Activated CD4-positive, alpha-beta T cell treated with anti-CD3 and anti-CD28 coated beads, Interleukin-2, Interleukin-4, amounts not matched to agents 100 ng/mL and 50 ng/mL, durations not matched to agents 16 hours and 8 hours (primary cell): ENCODE measurements around the gene HCN2.

Experiments
- DNase-seq: peaks from one replicate; pipeline ENCODE4 v3.0.0-alpha.2; 2020; ENCODE audit warnings: low spot score

HCN2 gene

DNA sequence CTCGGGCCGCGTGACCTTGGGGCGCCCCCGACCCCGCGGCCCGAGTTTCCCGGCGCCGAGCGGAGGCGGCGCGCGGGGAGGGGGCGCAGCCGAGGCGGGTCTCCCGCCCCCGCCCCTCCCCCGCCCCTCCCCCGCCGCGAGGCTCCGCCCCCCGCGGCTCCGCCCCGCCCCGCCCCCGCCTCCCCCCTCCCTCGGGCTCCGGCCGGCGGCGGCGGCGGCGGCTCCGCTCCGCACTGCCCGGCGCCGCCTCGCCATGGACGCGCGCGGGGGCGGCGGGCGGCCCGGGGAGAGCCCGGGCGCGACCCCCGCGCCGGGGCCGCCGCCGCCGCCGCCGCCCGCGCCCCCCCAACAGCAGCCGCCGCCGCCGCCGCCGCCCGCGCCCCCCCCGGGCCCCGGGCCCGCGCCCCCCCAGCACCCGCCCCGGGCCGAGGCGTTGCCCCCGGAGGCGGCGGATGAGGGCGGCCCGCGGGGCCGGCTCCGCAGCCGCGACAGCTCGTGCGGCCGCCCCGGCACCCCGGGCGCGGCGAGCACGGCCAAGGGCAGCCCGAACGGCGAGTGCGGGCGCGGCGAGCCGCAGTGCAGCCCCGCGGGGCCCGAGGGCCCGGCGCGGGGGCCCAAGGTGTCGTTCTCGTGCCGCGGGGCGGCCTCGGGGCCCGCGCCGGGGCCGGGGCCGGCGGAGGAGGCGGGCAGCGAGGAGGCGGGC, at the start of gene HCN2:
TSS of gene HCN2 (plus strand) at position 189 of the 703 bp plus-strand sequence. CDS start at position 254, 65 bp downstream.
- DNase-seq = no peak

DNA sequence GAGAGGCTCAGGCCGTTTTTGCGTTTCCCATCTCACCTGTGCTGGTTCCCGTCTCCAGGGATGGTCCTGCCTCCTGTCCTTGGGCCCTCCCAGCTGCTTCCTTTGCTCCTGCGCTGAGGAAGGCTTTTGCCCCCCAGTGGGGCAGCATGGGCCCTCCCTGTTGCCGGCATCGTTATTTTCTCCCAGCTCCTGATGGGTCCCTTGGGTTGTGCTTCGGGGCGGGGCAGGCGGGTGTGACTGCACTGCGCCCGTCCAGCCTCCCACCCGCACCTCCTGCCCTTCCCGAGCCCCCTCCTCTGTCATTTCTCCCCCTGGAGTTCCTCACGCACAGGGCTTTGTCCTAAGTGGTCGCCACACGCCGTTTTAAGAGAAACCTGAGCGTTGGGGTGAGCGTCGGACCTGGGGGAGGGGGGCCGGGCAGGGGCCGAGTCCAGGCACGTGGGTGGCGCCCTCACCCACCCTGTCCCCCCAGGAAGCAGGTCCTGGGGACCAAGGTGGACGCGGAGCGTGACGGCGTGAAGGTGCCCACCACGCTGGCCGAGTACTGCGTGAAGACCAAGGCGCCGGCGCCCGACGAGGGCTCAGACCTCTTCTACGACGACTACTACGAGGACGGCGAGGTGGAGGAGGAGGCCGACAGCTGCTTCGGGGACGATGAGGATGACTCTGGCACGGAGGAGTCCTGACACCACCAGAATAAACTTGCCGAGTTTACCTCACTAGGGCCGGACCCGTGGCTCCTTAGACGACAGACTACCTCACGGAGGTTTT, 48.6 kb upstream of the HCN2 start:
- no peak for DNase-seq

DNA sequence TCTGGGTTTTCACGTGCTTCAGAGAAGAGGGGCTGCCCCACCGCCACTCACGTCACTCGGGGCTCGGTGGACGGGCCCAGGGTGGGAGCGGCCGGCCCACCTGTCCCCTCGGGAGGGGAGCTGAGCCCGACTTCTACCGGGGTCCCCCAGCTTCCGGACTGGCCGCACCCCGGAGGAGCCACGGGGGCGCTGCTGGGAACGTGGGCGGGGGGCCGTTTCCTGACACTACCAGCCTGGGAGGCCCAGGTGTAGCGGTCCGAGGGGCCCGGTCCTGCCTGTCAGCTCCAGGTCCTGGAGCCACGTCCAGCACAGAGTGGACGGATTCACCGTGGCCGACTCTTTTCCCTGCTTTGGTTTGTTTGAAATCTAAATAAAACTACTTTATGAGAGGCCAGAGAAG, 48.0 kb upstream of the HCN2 start:
- no peak for DNase-seq

DNA sequence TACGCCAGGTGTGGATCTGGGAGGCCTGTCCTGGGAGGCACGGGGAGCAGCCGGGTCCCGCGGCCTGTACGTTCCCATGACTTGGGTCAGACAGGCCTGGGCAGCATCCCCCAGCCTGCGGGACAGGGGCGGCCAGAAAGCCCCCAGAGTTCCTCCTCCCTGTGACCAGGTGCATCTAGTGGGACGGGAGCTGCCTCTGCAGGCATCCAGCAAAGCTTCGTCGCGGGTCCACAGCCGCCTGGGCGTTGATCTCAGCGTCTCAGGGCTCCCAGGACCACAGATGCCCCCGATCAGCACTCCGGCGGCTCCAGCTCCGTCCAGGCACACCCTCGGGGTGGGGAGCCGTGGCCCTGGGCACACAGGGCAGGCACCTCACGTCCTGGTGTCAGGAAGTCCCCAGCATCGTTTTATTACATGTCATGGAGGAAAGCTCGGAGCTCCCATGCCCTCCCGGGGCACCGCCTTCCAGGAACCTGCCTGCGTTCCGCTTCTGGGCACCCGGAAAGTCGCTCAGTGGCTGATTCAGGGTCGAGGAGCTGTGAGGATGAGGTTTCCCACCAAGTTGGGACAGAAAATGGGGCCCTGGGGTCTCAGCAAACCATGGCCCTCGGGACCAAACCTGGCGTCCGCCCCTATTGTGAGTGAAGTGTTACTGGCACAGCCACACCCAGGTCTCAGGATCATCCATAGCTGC, 47.4 kb upstream of the HCN2 start:
- DNase-seq = no peak

DNA sequence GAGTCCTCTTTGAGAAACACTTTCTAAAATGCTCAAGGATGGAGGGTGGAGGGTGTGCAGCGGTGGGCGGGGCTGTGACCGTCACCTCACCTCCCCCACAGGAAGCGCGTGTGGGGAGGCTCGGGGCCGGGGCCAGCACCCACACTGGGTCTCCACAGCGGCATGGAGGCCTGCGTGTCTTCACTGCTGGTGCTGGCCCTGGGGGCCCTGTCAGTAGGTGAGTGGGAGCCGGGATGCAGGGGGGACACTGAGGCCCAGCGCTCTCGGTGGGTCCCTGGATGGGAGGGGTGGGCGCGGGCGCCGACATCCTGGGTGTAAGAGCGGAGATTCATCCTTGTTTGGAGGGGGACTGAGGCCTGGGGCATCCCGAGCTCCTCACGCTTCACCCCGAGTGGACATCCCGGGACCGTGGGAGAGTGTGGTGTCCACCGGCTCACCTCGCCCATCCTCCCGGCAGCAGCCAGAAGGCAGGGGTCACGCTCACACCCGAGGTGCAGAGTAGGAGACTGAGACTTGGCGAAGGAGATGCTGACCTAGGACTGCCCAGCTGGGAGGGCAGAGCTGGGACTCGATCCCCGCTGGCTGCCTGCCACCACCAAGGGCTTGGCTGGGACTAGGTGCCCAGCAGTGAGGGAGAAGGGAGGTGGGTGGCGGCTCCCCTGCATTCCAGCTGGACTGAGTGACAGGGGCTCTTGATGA, 45.6 kb upstream of the HCN2 start, which contains the start of gene GZMM:
TSS of gene GZMM (plus strand) at position 144 of the 699 bp plus-strand sequence. CDS start at position 163, 19 bp downstream.
- DNase-seq = peak; percentile 57

DNA sequence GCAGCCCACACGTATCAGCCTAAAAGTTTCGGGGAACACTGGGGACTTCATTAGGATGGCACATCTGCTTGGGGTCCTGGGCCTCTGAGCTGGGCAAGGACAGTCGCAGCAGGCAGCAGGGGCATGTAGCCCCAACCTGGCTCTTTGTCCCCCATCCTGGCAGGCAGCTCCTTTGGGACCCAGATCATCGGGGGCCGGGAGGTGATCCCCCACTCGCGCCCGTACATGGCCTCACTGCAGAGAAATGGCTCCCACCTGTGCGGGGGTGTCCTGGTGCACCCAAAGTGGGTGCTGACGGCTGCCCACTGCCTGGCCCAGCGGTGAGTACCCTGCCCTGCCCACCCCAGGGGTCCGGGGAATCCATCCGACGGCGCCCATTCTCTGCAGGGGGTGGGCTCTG, 42.6 kb upstream of the HCN2 start:
- no peak for DNase-seq

DNA sequence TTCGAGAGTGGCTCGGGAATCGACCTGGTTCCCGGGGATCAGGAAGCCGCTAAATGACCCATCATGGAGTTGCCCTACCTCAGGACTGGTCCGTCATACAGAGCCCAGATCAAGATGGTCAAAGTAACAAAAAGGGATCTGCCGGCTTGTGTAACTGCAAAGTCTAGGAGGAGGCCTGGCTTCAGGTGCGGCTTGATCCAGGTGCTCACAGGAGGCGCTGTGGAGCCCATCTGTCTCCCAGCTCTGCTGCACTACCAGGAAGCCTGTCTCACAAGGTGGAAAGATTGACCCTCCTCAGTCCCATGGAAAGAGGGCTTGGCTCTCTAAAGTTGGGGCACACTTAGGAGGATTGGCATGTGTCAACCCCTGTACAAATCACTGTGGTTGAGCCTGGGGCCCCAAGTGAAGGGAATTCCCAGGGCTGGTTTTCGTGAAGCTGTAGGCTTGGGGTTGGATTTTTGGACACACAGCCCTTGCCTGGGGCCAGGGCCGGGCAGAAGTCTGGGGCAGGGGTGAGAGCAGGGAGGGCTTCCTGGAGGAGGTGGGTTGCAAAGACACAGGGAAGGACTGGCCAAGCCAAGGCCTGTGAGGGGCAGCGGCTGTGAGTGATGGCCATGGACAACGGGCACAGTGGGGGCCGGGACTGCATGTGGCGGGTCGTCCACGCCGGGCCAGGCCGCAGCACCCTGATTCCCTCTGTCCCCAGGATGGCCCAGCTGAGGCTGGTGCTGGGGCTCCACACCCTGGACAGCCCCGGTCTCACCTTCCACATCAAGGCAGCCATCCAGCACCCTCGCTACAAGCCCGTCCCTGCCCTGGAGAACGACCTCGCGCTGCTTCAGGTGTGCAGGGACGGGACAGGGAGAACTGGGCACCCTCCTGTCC, 41.6 kb upstream of the HCN2 start:
- no peak for DNase-seq

DNA sequence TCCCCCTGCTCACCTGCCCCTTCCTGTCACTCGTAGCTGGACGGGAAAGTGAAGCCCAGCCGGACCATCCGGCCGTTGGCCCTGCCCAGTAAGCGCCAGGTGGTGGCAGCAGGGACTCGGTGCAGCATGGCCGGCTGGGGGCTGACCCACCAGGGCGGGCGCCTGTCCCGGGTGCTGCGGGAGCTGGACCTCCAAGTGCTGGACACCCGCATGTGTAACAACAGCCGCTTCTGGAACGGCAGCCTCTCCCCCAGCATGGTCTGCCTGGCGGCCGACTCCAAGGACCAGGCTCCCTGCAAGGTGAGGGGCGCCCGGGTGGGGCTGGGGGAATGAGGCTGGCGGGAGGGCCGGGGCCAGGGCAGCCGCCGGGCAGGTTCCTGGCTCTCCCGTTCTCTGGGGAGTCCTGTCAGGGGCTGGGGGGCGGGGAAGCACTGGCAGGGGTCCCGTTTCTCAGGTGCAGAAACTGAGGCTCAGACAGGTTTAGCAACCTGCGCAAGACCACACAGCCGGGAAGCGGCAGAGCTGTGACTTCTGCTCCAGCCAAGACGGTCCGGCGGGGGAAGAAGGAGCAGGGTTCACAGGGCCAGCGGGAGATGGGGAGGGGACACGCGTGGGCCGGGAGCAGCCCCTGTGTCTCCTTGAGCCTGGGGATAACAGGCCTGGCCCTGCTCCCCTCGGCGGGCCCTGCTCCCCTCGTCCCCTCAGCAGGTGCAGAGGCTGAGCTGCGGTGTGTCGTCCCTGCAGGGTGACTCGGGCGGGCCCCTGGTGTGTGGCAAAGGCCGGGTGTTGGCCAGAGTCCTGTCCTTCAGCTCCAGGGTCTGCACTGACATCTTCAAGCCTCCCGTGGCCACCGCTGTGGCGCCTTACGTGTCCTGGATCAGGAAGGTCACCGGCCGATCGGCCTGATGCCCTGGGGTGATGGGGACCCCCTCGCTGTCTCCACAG, 40.5 kb upstream of the HCN2 start:
- DNase-seq = no peak

DNA sequence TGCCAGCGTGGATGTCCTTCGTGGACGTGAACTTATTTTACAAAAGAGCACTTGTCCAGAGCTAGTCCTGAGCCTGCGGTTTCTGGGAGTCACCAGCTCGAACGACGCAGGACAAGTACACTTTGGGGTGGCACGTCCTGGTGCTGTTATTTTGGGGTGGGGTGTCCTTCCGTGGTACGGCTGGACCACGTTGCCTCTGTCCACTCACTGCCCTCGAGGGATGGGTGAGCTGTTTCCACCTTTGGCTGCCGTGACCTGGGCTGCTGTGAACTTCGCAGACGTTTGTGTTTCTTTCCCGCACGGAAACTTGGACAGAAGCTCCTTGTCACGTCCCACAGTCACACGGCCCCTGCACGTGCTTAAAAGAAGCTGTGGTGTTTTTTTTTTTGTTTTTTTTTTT, 34.9 kb upstream of the HCN2 start:
- no peak for DNase-seq

DNA sequence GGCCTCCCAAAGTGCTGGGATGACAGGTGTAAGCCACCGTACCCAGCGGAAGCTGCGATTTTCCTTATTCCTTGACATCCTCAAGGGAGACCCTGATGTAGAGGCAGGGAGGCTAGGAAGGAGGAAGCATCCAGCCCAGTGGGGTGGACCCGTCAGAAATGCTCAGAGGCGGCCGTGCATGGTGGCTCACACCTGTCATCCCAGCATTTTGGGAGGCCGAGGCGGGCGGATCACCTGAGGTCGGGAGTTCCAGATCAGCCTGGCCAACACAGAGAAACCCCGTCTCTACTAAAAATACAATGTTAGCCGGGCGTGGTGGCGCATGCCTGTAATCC, 34.2 kb upstream of the HCN2 start:
- no peak for DNase-seq

DNA sequence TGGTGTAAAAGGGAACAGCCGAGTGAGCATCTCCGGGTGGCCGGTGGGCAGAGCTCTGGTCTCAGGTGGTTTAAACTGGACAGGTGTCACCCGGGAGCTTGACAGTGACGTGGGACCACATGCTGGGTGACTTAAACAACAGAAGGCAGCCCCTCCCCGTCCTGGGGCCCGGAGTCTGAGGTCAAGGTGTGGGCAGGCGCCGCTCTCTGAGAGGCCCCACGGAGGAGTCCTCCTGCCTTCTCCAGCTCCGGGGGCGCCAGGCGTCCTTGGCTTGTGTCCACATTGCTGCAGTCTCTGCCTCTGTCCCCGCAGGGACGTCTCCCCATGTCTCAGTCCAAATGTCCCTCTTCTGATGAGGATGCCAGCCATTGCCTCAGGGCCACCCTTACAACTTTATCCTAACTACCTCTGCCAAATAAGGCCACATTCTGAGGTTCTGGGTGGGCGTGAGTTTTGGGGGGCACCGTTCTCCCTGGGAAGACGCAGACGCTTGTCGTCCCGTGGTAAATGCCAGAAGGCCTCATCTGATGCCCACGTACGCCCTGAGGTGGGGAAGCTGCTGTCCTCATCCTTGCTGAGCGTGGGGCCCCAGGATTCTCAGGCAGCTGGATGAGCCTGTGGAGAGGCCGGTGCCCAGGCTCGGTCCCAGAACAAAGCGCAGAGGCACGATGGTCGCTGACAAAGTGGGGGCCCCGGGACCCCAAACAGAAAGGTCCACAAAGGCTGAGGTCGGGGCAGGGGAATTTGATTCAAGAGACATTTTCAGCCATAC, 32.9 kb upstream of the HCN2 start:
- DNase-seq = no peak

DNA sequence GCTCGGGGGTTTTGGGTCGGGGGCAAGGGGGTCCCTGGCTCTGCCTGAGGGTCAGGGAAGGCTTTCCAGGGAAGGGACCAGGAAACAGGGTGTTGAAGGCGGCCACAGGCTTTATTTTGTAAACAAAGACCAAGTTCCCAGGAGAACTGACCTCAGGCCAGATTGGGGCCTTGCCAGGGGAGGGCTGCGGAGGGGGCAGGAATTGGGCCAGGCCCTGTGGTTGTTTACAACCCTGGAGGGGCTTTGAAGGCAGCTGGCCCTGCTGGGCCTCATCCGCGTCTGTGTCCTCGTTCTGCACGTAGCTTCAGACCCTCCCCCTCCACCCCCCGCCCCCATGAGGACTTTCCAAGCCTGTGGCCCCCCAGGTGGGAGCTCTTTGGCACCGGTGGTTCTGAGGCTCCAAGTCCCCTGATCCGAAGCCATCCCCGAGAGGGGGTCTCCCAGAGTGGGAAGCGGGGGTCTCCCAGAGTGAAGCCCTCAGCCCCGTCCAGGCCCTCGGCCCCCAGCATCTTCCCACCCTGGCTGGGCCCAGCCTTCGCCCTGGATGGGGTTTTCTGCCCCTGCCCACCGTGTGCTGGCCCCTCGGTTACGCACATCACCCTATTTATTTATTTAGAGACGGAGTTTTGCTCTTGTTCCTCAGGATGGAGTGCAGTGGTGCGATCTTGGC, 30.8 kb upstream of the HCN2 start:
- DNase-seq = no peak

DNA sequence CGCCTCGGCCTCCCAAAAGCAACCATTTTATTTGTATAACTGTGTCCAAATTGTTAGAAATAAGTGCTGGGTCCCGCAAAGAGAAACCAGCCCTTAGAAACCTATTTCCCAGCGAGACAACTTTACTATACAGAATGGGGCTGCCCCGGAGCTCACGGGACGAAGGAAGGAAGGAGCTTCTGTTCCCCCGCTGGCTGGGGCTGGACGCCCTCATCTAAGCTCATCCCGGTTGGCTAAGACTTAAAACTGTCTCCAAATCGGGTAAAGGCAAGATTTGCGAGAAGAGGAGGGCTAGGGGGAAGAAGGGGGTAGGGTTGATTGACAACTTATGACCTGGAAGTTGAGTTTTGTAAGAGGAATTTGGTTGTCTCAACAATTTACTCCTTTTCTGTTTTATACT, 29.6 kb upstream of the HCN2 start:
- DNase-seq = no peak

DNA sequence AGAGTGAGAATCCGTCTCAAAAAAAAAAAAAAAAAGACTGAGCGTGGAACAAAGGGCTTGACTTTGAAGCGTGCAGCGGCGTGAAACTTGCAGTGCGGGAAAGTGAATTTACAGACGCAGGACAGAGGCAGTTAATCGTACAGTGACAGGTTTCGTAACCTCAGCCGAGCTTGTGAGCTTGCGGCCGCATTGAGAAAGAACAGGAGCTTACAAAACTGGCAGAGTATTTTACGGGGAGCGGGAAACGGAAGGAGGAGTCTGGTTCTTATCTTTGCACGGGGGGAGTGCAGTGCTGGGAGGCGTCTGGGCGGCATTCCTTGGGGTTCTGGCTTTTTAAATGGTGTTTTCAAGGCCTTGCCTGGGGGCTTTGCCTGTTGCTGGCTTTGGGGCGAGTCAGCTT, 23.3 kb upstream of the HCN2 start:
- DNase-seq = no peak

DNA sequence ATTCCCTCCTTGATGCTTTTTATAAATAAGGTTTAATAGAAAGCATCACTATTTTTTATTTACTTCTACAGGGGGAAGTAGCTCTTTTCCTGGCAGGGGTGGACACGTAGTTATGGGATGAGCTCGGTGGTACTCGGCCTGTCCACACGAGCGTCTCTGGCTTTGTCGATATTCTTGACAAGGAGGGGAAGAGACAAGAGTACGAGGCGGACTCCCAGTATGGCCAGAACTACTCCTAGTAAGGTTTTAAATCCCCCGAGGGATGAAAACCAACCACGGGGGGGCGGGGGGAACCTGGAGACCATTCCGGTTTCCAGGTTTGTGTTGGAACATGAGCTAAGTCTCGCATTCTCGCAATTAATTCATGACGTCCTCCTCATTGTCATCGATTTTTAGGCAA, 22.8 kb upstream of the HCN2 start:
- no peak for DNase-seq

DNA sequence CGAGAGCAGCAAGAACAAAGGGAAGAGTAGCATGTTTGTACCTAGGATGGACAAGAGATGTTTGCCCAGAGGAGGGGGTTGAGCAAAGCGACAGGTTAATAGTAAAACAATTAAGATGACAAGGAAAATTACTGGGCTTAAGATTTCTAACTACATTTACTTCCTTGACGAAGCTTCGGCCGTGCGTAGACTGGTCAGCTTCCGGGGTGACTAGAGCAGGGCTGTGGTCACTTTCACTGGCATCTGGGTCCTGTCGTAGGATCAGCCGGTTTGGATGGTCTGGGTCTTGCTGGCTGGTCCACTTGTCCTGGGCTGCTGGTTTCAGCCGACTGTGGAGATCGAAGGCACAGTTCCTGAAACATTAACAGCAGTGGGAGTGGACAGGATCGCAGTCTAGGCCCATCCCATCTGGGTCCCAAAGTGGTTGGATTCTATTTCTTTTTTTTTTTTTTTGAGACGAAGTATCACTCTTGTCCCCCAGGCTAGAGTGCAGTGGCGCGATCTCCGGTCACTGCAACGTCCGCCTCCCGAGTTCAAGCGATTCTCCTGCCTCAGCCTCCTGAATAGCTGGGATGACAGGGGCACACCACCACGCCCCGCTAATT, 22.3 kb upstream of the HCN2 start:
- no peak for DNase-seq

DNA sequence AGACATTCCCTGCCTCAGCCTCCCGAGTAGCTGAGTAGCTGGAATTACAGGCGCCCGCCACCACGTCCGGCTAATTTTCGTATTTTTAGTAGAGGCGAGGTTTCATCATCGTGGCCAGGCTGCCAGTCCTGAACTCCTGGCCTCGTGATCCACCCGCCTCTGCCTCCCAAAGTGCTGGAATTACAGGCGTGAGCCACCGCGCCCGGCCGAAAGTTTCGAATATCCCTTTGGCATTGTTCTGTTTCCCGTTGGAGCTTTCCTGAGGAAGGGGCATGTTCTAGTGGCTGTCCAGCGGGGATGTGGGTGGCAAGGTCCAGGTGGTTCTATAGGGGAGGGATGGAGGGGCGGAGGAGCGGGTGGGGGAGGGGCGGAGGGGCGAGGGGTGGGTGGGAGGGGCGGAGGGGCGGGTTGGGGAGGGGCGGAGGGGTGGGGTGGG, 19.4 kb upstream of the HCN2 start:
- no peak for DNase-seq

DNA sequence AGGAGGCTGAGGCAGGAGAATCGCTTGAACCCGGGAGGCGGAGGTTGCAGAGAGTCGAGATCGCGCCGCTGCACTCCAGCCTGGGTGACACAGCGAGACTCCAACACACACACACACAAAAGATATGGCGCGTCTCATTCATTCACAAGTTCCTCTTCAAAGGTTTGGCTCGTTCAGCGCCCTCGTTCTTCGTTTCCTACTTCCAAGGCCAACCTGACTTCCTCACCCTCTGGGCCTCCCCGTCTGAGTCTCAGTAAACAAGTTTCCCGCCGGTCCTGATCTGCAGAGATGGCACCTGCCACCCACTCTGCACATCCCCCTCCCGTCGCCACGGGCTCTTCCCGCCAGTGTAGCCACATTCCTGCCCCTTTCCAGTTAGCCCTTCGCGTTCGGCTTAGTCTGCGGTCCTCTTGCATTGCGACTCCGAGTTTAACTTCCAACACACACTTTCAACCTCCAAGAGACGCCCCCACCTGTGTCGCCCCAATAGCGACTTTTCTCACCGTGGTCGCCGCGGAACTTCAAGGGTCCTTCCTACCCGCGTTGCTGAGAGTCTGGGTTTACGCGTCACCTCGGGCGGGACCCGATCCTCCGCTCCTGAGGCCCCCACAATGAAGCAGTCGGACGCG, 18.6 kb upstream of the HCN2 start:
- DNase-seq = peak; percentile 55
